Measurements from ENCODE around the gene C4A. TPM values are rescaled to one million over a fixed set of nuclear protein-coding genes. Genes with fewer than 3 reads are reported as not detected.

The C4A gene
- total RNA-seq, 4 donors from 2014 or later, result 50.4 to 111 (median 81.5) TPM

DNA sequence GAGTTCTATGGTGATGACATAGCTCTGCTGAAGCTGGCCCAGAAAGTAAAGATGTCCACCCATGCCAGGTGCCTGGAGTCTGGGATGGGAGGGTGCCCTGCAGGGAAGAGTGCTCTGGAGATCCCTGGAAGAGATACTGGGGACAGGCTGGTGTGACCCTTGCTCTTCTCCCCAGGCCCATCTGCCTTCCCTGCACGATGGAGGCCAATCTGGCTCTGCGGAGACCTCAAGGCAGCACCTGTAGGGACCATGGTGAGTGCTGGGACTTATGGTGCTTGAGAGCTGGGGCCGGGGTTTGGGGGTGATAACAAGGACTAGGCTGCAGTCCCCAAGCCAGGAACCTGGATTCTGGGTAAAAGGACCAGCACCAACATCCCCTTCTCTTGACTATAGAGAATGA lies 38.1 kb upstream of the C4A start:
- WGBS, 2 donors (ENCODE audit: low coverage in 1 of 2), result 83 to 90% methylated on average over 2 of the region's 3 CpGs
- no peak overlapping the region for H3K4me3 ChIP-seq
- no peak for TF ChIP-seq POLR2A (IDR thresholded peaks at IDR 0.05)
- TF ChIP-seq, protein P1, sequence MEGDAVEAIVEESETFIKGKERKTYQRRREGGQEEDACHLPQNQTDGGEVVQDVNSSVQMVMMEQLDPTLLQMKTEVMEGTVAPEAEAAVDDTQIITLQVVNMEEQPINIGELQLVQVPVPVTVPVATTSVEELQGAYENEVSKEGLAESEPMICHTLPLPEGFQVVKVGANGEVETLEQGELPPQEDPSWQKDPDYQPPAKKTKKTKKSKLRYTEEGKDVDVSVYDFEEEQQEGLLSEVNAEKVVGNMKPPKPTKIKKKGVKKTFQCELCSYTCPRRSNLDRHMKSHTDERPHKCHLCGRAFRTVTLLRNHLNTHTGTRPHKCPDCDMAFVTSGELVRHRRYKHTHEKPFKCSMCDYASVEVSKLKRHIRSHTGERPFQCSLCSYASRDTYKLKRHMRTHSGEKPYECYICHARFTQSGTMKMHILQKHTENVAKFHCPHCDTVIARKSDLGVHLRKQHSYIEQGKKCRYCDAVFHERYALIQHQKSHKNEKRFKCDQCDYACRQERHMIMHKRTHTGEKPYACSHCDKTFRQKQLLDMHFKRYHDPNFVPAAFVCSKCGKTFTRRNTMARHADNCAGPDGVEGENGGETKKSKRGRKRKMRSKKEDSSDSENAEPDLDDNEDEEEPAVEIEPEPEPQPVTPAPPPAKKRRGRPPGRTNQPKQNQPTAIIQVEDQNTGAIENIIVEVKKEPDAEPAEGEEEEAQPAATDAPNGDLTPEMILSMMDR (IDR thresholded peaks at IDR 0.05), result no peak
- H3K27ac ChIP-seq, result no peak overlapping the region
- H3K27me3 ChIP-seq, result no peaks in the 10 kb centered on the region
- H3K9me3 ChIP-seq, result no peaks in the 10 kb centered on the region
- no peaks in the 10 kb centered on the region for H3K36me3 ChIP-seq
- H3K4me1 ChIP-seq, result peaks cover 0 to 23% (median 10%) of the 10 kb centered on the region in 3 donors
- no peak for ATAC-seq

DNA sequence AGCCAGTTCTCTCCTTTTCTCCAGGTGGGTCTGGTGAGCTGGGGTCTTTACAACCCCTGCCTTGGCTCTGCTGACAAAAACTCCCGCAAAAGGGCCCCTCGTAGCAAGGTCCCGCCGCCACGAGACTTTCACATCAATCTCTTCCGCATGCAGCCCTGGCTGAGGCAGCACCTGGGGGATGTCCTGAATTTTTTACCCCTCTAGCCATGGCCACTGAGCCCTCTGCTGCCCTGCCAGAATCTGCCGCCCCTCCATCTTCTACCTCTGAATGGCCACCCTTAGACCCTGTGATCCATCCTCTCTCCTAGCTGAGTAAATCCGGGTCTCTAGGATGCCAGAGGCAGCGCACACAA lies 36.7 kb upstream of the C4A start:
- Histone ChIP-seq H3K27me3 (no peaks in the 10 kb centered on the region), H3K4me3 (peak overlapping the region in 1 of 2 donors; percentile 32), H3K36me3 (no peaks in the 10 kb centered on the region), H3K4me1 (peaks cover 0 to 23% (median 10%) of the 10 kb centered on the region in 3 donors), H3K9me3 (no peaks in the 10 kb centered on the region), H3K27ac (peak overlapping the region; percentile 50 to 86 (median 80))
- WGBS, 2 donors (ENCODE audit: low coverage in 1 of 2), result 22 to 48% methylated on average over 3 to 8 of the region's 9 CpGs
- ATAC-seq, result no peak
- TF ChIP-seq POLR2A (IDR thresholded peaks at IDR 0.05) (no peak), POLR2AphosphoS5 (IDR thresholded peaks at IDR 0.05) (no peak), EP300 (IDR thresholded peaks at IDR 0.05) (no peak)
- TF ChIP-seq, protein P1 (IDR thresholded peaks at IDR 0.05), result no peak

DNA sequence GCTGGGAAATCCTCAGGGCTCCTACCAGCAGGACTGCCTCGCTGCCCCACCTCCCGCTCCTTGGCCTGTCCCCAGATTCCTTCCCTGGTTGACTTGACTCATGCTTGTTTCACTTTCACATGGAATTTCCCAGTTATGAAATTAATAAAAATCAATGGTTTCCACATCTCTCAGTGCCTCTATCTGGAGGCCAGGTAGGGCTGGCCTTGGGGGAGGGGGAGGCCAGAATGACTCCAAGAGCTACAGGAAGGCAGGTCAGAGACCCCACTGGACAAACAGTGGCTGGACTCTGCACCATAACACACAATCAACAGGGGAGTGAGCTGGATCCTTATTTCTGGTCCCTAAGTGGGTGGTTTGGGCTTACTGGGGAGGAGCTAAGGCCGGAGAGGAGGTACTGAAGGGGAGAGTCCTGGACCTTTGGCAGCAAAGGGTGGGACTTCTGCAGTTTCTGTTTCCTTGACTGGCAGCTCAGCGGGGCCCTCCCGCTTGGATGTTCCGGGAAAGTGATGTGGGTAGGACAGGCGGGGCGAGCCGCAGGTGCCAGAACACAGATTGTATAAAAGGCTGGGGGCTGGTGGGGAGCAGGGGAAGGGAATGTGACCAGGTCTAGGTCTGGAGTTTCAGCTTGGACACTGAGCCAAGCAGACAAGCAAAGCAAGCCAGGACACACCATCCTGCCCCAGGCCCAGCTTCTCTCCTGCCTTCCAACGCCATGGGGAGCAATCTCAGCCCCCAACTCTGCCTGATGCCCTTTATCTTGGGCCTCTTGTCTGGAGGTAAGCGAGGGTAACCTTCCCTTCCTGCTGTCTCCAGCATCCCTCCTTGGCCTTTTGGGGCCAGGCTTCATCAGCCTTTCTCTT lies 36.1 kb upstream of the C4A start, which contains the start of gene CFB:
Gene CFB (plus strand): TSS at position 589 of the 863 bp plus-strand sequence. CDS start 127 bp downstream, at position 716.
- ATAC-seq, result peak; percentile 89

DNA sequence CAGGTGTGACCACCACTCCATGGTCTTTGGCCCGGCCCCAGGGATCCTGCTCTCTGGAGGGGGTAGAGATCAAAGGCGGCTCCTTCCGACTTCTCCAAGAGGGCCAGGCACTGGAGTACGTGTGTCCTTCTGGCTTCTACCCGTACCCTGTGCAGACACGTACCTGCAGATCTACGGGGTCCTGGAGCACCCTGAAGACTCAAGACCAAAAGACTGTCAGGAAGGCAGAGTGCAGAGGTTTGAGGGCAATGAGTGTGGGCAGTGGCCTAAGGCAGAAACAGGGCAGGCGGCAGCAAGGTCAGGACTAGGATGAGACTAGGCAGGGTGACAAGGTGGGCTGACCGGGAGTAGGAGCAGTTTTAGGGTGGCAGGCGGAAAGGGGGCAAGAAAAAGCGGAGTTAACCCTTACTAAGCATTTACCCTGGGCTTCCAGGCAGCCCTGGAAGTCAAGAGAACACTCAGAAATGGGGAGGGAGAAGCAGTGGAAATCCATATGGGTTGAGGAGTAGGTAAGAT lies 35.4 kb upstream of the C4A start:
- H3K27me3 ChIP-seq, result no peaks in the 10 kb centered on the region
- H3K36me3 ChIP-seq, result peaks cover 0 to 9% of the 10 kb centered on the region in 2 donors
- H3K4me1 ChIP-seq, result peaks cover 0 to 23% (median 10%) of the 10 kb centered on the region in 3 donors
- no peak for TF ChIP-seq POLR2AphosphoS5 (IDR thresholded peaks at IDR 0.05)
- TF ChIP-seq POLR2A (IDR thresholded peaks at IDR 0.05), result no peak
- TF ChIP-seq EP300 (IDR thresholded peaks at IDR 0.05), result no peak
- TF ChIP-seq, protein P1 (IDR thresholded peaks at IDR 0.05), result no peak
- H3K9me3 ChIP-seq, result no peaks in the 10 kb centered on the region
- H3K4me3 ChIP-seq, result peak overlapping the region in 1 of 2 donors; percentile 32
- 0 to 74% methylated on average over 1 to 5 of the region's 11 CpGs for WGBS, 2 donors (ENCODE audit: low coverage in 1 of 2)
- no peak for ATAC-seq
- H3K27ac ChIP-seq, result peak overlapping the region in 3 of 4 donors; percentile 77 to 86 (median 84)

More for the DNA sequence above, 36.1 kb upstream of the C4A start, which contains the start of gene CFB:
- whole genome bisulfite sequencing, 2 donors (ENCODE audit: low coverage in 1 of 2), result 24 to 36% methylated on average over 3 to 11 of the region's 11 CpGs
- H3K27ac ChIP-seq, result peak within 1 kb of the TSS; percentile 50 to 86 (median 80)
- TF ChIP-seq, protein P1 (IDR thresholded peaks at IDR 0.05), result no peak
- TF ChIP-seq POLR2AphosphoS5 (IDR thresholded peaks at IDR 0.05), result peak; percentile 46
- peak within 1 kb of the TSS in 1 of 2 donors; percentile 32 for H3K4me3 ChIP-seq
- peaks cover 0 to 23% (median 10%) of the 10 kb centered on the region in 3 donors for H3K4me1 ChIP-seq
- no peaks in the 10 kb centered on the region for H3K27me3 ChIP-seq
- H3K9me3 ChIP-seq, result no peaks in the 10 kb centered on the region
- H3K36me3 ChIP-seq, result peaks cover 0 to 2% of the 10 kb centered on the region in 2 donors

All from gastroesophageal sphincter (tissue), 4 donors.